BJ (cell line): ENCODE measurements around the gene SEPTIN10. TPM values are rescaled to one million over a fixed set of nuclear protein-coding genes. Genes with fewer than 3 reads are reported as not detected.

Source experiments
- CTCF ChIA-PET: fragments of 350-600 bp; formaldehyde crosslinking; extraction: SDS; loops from one replicate; lab custom pipeline; 2021; ENCODE audit warnings: antibody characterized with exemption, inconsistent platforms; lab: Yijun Ruan, JAX
- POLR2A ChIA-PET: fragments of 300-600 bp; sonication (Branson Sonifier 250); formaldehyde crosslinking; extraction: SDS; loops from one replicate; lab custom pipeline; 2021; ENCODE audit warnings: antibody characterized with exemption; lab: Charles Lee
- DNase-seq: peaks from one replicate; pipeline ENCODE4 v3.0.0-alpha.2; 2011; ENCODE audit warnings: low read depth
- H3K27me3 ChIP-seq: 2 replicates; pipeline ENCODE4 v1.6.0; 2011; ENCODE audit warnings: low read length; ENCODE audit not compliant: control insufficient read depth, insufficient read depth
- H3K36me3 ChIP-seq: 2 replicates; pipeline ENCODE4 v1.5.1; 2011; ENCODE audit warnings: low read length; ENCODE audit not compliant: control insufficient read depth, insufficient read depth
- H3K4me3 ChIP-seq: 2 replicates; pipeline ENCODE4 v1.5.1; 2011; ENCODE audit warnings: low read depth, mild to moderate bottlenecking, control low read depth, low read length
- CTCF ChIP-seq: IDR thresholded peaks from 2 replicates; pipeline ENCODE4 v1.5.1; 2011; ENCODE audit warnings: low read depth, mild to moderate bottlenecking, control low read depth, inconsistent platforms, low read length, moderate library complexity; ENCODE audit not compliant: insufficient read depth
- polyA plus RNA-seq: library from polyadenylated mRNA; depleted of rRNA; stranded (reverse); fragments of >200 nt; gene quantifications from 2 replicates; pipeline ENCODE4 v1.2.3, GENCODE V29; 2011

The SEPTIN10 gene
- polyA plus RNA-seq, 1 experiment = 68.8 TPM

GRCh38 chr2:109563288-109563687 lies 50.5 kb downstream of the SEPTIN10 start:
- DNase-seq = no peak

GRCh38 chr2:109562421-109562820 lies 51.3 kb downstream of the SEPTIN10 start:
- H3K36me3 ChIP-seq = no peaks in the 10 kb centered on the region; the same call in 1 of the 2 replicates
- POLR2A ChIA-PET = interaction anchor here (0.7 kb wide), 1 partner anchor 18 kb away, joined by 5 read pairs; no protein-coding TSS in a partner anchor
- CTCF ChIA-PET = interaction anchor here (1.1 kb wide), 1 partner anchor 17 kb away, joined by 4 read pairs; no protein-coding TSS in a partner anchor
- H3K4me3 ChIP-seq = no peak overlapping the region
- H3K27me3 ChIP-seq = no peaks in the 10 kb centered on the region
- no peak for DNase-seq
- TF ChIP-seq CTCF = no peak

More at GRCh38 chr2:109563288-109563687, 50.5 kb downstream of the SEPTIN10 start:
- Histone ChIP-seq H3K4me3 (no peak overlapping the region), H3K36me3 (no peaks in the 10 kb centered on the region; the same call in none of the 2 replicates), H3K27me3 (no peaks in the 10 kb centered on the region)
- CTCF ChIA-PET = interaction anchor here (1.1 to 1.7 kb wide), 3 partner anchors 10 to 18 kb away, joined by 3 to 5 read pairs (median 4); no protein-coding TSS in a partner anchor
- no peak for TF ChIP-seq CTCF
- POLR2A ChIA-PET = no interaction called here

- CTCF ChIA-PET = interaction anchor here (1.2 to 1.5 kb wide), 2 partner anchors 14 to 23 kb away, joined by 3 to 7 read pairs; no protein-coding TSS in a partner anchor
- Histone ChIP-seq H3K4me3 (no peak overlapping the region), H3K27me3 (no peaks in the 10 kb centered on the region), H3K36me3 (no peaks in the 10 kb centered on the region)
- DNase-seq = no peak
- POLR2A ChIA-PET = no interaction called here
- TF ChIP-seq CTCF = no peak
Measured at GRCh38 chr2:109560265-109560664, 53.5 kb downstream of the SEPTIN10 start.

DNA sequence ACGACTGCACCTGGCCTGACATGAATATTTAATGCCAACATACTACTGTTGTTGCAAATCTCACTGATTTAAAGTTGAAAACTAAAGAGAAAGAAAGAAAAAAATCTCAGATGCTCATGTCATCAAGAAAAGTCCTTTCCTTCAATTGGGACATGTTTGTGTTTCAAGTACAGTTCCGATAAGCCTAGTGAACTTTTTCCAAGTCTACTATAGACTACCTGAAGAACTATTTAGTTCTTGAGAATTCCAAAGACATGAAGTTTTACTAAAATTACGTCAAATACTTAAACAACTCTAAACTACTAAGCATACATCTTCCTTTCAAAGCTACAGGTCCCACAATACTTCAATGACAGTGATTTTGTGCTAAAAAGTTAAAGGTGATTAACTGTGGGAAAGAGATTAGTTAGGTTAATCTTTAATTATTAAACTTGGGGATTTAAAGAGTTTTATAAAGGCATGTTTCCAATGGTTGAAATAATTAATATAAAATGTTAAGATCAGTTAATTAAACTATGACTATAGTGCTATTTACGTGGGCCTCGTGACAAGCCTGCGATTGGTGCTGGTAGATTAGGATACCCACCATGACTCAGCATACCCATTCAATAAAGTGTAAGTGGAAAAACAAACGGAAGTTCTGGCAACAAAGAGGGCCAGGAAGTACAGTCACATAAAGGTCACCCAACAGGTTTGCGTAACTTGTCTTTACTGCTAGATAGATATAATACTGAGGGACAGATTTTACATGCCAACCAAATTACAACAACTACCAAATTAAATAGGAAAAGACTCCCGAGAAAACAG lies 55.5 kb downstream of the SEPTIN10 start:
- no peak for TF ChIP-seq CTCF
- CTCF ChIA-PET = interaction anchor here (0.5 to 1.2 kb wide), 2 partner anchors 12 to 13 kb away, joined by 3 to 4 read pairs; no protein-coding TSS in a partner anchor
- peak; percentile 74 for DNase-seq
- Histone ChIP-seq H3K4me3 (no peak overlapping the region), H3K27me3 (no peaks in the 10 kb centered on the region), H3K36me3 (no peaks in the 10 kb centered on the region)
- POLR2A ChIA-PET = no interaction called here

DNA sequence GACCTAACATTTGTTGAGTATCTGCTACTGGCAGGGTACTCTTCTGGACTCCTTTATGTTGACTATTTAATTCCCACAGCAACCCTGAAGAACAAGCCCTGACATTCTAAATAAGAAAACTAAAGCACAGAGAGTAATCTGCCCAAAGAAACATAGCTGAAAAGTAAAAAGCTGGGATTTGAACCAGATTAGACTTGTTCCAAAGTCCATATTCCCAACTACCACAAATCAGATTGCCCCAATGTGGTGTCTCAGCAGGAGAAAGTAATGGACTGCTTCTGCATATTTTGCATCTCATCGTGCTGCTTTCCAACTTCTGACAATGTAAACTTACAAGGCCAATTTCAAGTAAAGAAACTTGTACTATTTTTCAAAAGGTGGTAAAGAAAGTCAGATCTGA lies 56.5 kb downstream of the SEPTIN10 start:
- H3K4me3 ChIP-seq = no peak overlapping the region
- H3K36me3 ChIP-seq = no peaks in the 10 kb centered on the region
- H3K27me3 ChIP-seq = no peaks in the 10 kb centered on the region
- TF ChIP-seq CTCF = no peak
- ChIA-PET CTCF (interaction anchor here (1.2 kb wide), 1 partner anchor 147 kb away, joined by 3 read pairs; no protein-coding TSS in a partner anchor), POLR2A (no interaction called here)
- no peak for DNase-seq
